GM19099 (cell line): Measurements from ENCODE around the gene AUP1.
A peak's percentile ranks its signal among the peaks of the same experiment; 100 is the strongest.

Source experiments
- POLR2A ChIP-seq: IDR thresholded peaks from 3 replicates; pipeline ENCODE4 v1.6.1; 2011; ENCODE audit warnings: low read depth; ENCODE audit not compliant: insufficient read length; ENCODE audit errors: extremely low read depth

The AUP1 gene

GRCh38 chr2:74529357-74530238 is at the start of gene AUP1, which contains the start of gene HTRA2:
Gene AUP1, minus strand, starts transcription at chr2:74529706. Its CDS starts 77 bp downstream, at chr2:74529629.
Gene HTRA2, plus strand, starts transcription at chr2:74529933. Its CDS starts 74 bp downstream, at chr2:74530007.
- peak; percentile 98 for TF ChIP-seq POLR2A

GRCh38 chr2:74578408-74578807 is 48.9 kb upstream of the AUP1 start:
- TF ChIP-seq POLR2A, result no peak

GRCh38 chr2:74577448-74577847 is 47.9 kb upstream of the AUP1 start:
- TF ChIP-seq POLR2A, result no peak

GRCh38 chr2:74576863-74577229 is 47.3 kb upstream of the AUP1 start:
- TF ChIP-seq POLR2A, result no peak

GRCh38 chr2:74576211-74576862 is 46.8 kb upstream of the AUP1 start:
- TF ChIP-seq POLR2A, result no peak

- TF ChIP-seq POLR2A, result no peak
Observed at GRCh38 chr2:74575320-74575719, 45.8 kb upstream of the AUP1 start.

- peak; percentile 70 for TF ChIP-seq POLR2A
Observed at GRCh38 chr2:74573747-74574562, 44.4 kb upstream of the AUP1 start.

GRCh38 chr2:74572178-74572925 is 42.8 kb upstream of the AUP1 start:
- no peak for TF ChIP-seq POLR2A

DNA sequence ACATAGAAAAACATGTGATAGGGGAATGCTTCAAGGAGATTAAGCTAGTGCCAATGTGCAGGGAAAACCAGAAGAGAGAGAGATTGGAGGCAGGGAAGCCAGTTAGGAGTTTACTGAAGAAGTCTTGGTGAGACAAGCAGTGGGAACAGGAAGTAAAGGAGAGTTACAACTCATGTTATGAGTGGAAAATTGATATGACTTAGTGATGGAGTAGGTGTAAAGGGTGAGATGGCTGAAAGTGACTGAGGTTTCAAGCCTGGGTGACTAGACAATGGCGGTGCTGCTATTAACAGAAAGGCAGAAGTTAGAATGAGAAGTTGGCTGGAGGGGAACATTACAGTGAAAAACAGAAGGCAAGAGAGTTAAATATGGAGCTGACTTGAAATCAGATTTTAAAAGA is 41.6 kb upstream of the AUP1 start:
- no peak for TF ChIP-seq POLR2A

DNA sequence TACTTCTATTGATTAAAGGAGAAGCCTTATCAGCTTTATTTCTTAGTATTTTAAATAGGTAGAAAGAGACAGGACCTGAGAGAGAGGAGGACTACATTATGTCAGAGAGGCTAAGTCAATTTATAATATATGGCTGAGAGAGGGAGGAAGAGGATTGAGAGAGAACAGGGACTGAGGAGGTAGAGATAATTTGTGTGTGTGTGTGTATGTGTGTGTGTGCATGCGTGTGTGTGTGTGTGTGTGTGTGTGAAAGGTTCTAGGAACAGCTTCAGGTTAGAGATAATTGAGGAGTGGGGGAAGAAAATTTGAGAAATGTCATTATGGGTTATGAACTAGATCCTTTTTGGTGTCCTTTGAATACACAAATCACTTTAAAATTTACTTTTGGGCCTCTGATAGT is 40.2 kb upstream of the AUP1 start:
- TF ChIP-seq POLR2A, result no peak

DNA sequence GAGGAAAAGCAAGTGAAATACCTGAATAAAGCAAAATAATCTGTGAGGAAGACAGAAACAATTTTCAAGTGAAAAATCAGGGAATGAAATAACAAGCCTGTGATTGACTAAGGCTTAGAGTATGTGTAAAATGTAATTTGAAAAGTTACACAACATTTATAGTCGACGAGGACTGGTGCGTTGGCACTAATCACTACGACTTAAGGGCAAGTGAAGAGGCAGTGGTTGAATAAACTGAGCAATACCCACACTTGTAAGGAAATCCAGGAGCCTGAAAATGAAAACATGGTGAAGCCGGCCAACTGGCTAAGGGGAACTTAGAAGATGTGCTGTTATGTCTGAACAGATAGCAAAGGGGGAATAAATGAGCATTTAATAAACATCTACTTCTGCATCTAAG is 38.4 kb upstream of the AUP1 start:
- TF ChIP-seq POLR2A, result no peak

DNA sequence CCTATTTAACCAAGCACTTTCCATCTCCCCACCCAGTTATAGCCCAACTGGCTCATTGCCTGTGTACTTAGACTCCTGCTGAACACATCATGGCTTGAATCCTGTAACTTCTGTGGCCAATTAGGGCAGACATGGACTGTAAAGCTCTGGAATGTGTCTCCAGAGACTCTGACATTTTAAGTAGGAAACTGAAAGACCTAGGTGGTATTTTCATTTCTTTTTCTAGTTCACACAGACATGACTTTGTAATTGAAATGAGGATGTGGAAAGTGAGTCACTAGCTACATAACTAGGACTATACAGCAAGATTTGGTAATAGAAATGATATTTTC is 37.2 kb upstream of the AUP1 start:
- no peak for TF ChIP-seq POLR2A

- TF ChIP-seq POLR2A, result no peak
Observed at GRCh38 chr2:74566076-74566753, 36.7 kb upstream of the AUP1 start.

GRCh38 chr2:74564222-74564621 is 34.7 kb upstream of the AUP1 start:
- TF ChIP-seq POLR2A, result no peak
